VCaP (cell line): ENCODE measurements around the gene SSR4.

Source experiments
- H3K27ac ChIP-seq: fragments of 450-650 bp; 2 replicates; pipeline ENCODE4 v1.5.1; 2017
- CTCF ChIP-seq: fragments of 450-650 bp; conservative IDR thresholded peaks from 2 replicates; pipeline ENCODE4 v1.5.1; 2017; ENCODE audit warnings: mild to moderate bottlenecking, moderate library complexity

The SSR4 gene

GRCh38 chrX:153767674-153768055, 26.8 kb upstream of the SSR4 start:
- H3K27ac ChIP-seq: no peak overlapping the region
- no peak for TF ChIP-seq CTCF

DNA sequence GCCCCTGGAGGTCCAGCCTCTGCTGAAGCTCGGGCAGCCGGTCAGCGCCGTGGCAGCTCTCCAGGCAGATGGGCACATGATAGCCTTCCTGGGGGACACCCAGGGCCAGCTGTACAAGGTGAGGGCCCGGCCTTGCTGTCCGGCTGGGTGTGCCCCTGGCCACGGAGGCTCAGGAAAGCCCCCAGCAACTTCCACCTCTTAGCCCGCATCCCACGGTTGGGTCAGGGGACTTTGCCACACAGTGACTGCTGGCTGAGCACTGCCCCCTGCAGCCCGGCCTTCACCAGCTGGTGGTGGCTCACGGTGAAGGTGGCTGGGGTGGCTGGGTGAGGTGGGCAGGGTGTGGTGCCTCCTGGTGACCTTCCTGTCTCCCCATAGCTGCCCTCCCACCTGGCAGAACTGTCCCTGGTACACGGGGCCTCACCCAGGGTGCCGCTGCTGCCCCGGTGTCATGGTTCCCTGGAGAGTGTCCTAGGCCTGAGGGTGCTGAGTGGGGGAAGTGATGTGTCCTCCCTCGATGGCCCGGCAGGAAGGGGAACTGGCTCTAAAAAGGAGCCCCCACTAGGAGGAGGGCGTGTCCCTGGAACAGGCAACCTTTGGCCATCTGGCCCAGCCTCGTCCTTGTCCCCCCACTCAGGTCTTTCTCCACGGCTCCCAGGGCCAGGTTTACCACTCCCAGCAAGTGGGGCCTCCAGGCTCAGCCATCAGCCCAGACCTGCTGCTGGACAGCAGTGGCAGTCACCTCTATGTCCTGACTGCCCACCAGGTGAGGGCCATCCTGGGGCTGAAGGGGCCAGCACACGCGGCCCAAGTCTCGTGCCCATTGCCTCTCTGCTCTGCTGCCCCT, 25.9 kb upstream of the SSR4 start:
- H3K27ac ChIP-seq: no peak overlapping the region

GRCh38 chrX:153769158-153769864, 25.2 kb upstream of the SSR4 start:
- no peak for TF ChIP-seq CTCF
- H3K27ac ChIP-seq: no peak overlapping the region

More for the DNA sequence above, 25.9 kb upstream of the SSR4 start:
- no peak for TF ChIP-seq CTCF

DNA sequence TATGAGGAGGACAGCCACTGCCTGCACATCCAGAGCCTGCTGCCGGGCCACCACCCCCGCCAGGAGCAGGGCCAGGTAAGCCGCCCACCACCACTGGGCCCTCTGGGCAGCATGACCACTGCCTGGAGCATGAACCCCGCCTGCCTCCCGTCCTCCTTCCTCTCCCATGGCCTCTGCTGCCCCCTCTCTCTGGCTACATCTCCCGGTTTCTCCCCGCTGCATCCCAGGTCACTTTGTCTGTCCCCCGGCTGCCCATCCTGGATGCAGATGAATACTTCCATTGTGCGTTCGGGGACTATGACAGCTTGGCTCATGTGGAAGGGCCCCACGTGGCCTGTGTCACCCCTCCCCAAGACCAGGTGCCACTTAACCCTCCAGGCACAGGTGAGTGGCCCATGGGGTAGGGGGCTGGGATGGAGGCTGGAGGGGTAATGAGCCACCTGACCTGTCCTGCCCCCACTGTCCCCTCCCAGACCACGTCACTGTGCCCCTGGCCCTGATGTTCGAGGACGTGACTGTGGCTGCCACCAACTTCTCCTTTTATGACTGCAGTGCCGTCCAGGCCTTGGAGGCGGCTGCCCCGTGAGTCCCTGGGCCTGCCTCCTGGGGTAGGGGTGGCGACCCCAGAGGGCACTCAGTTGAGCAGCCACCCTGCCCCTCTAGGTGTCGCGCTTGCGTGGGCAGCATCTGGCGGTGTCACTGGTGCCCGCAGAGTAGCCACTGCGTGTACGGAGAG, 24.4 kb upstream of the SSR4 start:
- TF ChIP-seq CTCF: no peak

GRCh38 chrX:153770601-153771414, 23.7 kb upstream of the SSR4 start:
- TF ChIP-seq CTCF: no peak
- no peak overlapping the region for H3K27ac ChIP-seq

More for the DNA sequence above, 24.4 kb upstream of the SSR4 start:
- H3K27ac ChIP-seq: no peak overlapping the region

DNA sequence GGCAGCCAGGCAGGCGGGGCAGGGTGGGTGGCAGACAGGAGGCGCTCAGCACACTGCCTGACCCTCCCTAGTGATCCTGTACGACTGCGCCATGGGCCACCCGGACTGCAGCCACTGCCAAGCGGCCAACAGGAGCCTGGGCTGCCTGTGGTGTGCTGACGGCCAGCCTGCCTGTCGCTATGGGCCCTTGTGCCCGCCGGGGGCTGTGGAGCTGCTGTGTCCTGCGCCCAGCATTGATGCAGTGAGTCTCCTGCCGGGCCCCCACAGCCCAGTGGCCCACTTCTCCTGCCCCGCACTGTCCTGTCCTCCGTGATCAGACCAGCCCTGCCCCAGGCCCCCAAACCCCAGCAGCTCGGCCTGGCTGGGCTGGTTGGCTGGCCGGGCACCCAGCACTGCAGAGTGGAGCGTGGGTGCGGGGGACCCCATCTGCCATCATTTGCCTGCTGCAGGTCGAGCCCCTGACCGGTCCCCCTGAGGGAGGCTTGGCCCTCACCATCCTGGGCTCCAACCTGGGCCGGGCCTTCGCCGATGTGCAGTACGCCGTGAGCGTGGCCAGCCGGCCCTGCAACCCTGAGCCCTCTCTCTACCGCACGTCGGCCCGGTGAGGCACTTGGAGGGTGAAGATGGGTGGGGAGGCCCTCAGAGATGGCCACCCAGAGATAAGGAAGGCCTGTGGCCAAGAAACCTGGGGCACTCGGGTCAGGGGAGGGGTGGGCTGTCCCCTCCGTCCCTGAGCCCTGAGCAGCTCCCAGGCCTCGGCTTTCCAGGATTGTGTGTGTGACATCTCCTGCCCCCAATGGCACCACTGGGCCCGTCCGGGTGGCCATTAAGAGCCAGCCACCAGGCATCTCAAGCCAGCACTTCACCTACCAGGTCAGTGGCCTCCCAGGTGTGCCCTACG, 22.8 kb upstream of the SSR4 start:
- no peak overlapping the region for H3K27ac ChIP-seq
- TF ChIP-seq CTCF: no peak
